Upper lobe of left lung (tissue), 4 donors: ENCODE data around the gene IMMP2L.

Experiments used
- CTCF ChIP-seq, 6 experiments: fragments of 450-650 bp in 4 of 6; fragments of 200-600 bp in 2 of 6; sonication (generic) in 2 of 6; IDR thresholded peaks; one replicate each; pipeline ENCODE4 v1.5.1; 2016 to 2019; ENCODE audit warnings: antibody characterized with exemption in 6 of 6
- EP300 ChIP-seq, 4 donors: sonication (generic); formaldehyde crosslinking; IDR thresholded peaks; one replicate each; pipeline ENCODE4 v1.5.1; 2017; ENCODE audit warnings: antibody characterized with exemption in 4 of 4, control low read depth in 2 of 4
- POLR2A ChIP-seq, 4 donors: fragments of 450-650 bp; IDR thresholded peaks; one replicate each; pipeline ENCODE4 v1.5.1; 2016 to 2017; ENCODE audit warnings: antibody characterized with exemption in 4 of 4, mild to moderate bottlenecking in 2 of 4
- POLR2AphosphoS5 ChIP-seq, 2 donors: sonication (generic); formaldehyde crosslinking; IDR thresholded peaks; one replicate each; pipeline ENCODE4 v1.5.1; 2017; ENCODE audit warnings: antibody characterized with exemption in 2 of 2

- TF ChIP-seq CTCF (IDR thresholded peaks at IDR 0.05): no peak
- TF ChIP-seq EP300 (IDR thresholded peaks at IDR 0.05): no peak
- no peak for TF ChIP-seq POLR2A (IDR thresholded peaks at IDR 0.05)
- no peak for TF ChIP-seq POLR2AphosphoS5 (IDR thresholded peaks at IDR 0.05)
These were observed 790.6 kb downstream of the IMMP2L start for GRCh38 chr7:110771717-110772116.
